B cell (primary cell): ENCODE results near the gene CNGA3. TPM values are rescaled to one million over a fixed set of nuclear protein-coding genes. Genes with fewer than 3 reads are reported as not detected.
A peak's percentile ranks its signal among the peaks of the same experiment; 100 is the strongest.

Experiments used
- ATAC-seq: fragments of 200-7000 bp; cut with Tn5 transposase; one replicate; pipeline ENCODE4 v1.10.0; 2021; ENCODE audit warnings: low read depth, mild to moderate bottlenecking, moderate number of reproducible peaks, moderate library complexity
- CTCF ChIA-PET: fragments of 350-600 bp; sonication (Branson Sonifier 250); formaldehyde crosslinking; loops from one replicate; lab custom pipeline; 2021; ENCODE audit warnings: antibody characterized with exemption, inconsistent platforms; lab: Charles Lee
- POLR2A ChIA-PET: fragments of 350-600 bp; sonication (Branson Sonifier 250); formaldehyde crosslinking; loops from one replicate; lab custom pipeline; 2021; ENCODE audit warnings: antibody characterized with exemption; lab: Charles Lee
- DNase-seq: peaks from one replicate; pipeline ENCODE4 v3.0.0; 2013
- H2AFZ ChIP-seq: 2 replicates; pipeline ENCODE4 v1.6.1; 2012; ENCODE audit warnings: mild to moderate bottlenecking, low read depth, low read length; ENCODE audit not compliant: insufficient read depth, poor library complexity, severe bottlenecking
- H3K27ac ChIP-seq, 2 donors: 1 replicate in 1 of 2; 2 replicates in 1 of 2; pipeline ENCODE4 v1.5.1; 2012 to 2013; ENCODE audit warnings: low read length in 2 of 2, mild to moderate bottlenecking in 2 of 2, moderate library complexity in 1 of 2
- H3K27me3 ChIP-seq, 4 experiments: fragments of 200-600 bp in 1 of 4; sonication (generic) in 1 of 4; replicated peaks in 1 of 4; 1 replicate in 2 of 4; 2 replicates in 2 of 4; pipeline versions ENCODE4 v1.6.1 to v1.7.0; 2013 to 2016; ENCODE audit warnings: low read length in 3 of 4, mild to moderate bottlenecking in 2 of 4, mixed read lengths in 1 of 4, moderate library complexity in 1 of 4; ENCODE audit not compliant: insufficient read depth in 4 of 4, control insufficient read depth in 3 of 4; ENCODE audit errors: control extremely low read depth in 1 of 4
- H3K36me3 ChIP-seq, 2 experiments: replicated peaks in 1 of 2; 1 replicate in 1 of 2; 2 replicates in 1 of 2; pipeline versions ENCODE4 v1.6.1 to v1.7.1; 2013; ENCODE audit warnings: low read length in 1 of 2; ENCODE audit not compliant: insufficient read depth in 2 of 2, control insufficient read depth in 1 of 2; ENCODE audit errors: control extremely low read depth in 1 of 2, extremely low read depth in 1 of 2
- H3K4me1 ChIP-seq, 2 donors: fragments of 200-600 bp in 1 of 2; sonication (generic) in 1 of 2; 1 replicate in 1 of 2; 2 replicates in 1 of 2; pipeline versions ENCODE4 v1.5.1 to v1.6.1; 2013 to 2017; ENCODE audit warnings: low read length in 2 of 2; ENCODE audit not compliant: control insufficient read depth in 2 of 2, insufficient read depth in 2 of 2
- H3K4me2 ChIP-seq: replicated peaks from 2 replicates; pipeline ENCODE3; 2012; ENCODE audit warnings: mild to moderate bottlenecking, low read depth, low read length; ENCODE audit not compliant: poor library complexity, severe bottlenecking
- H3K4me3 ChIP-seq, 5 experiments: fragments of 200-600 bp in 1 of 5; sonication (generic) in 1 of 5; 1 replicate in 3 of 5; 2 replicates in 2 of 5; pipeline versions ENCODE4 v1.5.1 to v1.7.0; 2011 to 2016; ENCODE audit warnings: low read length in 4 of 5, mild to moderate bottlenecking in 4 of 5, low read depth in 2 of 5, control low read depth in 1 of 5, moderate library complexity in 1 of 5; ENCODE audit not compliant: insufficient read depth in 1 of 5; ENCODE audit errors: control extremely low read depth in 1 of 5, extremely low read depth in 1 of 5
- H3K79me2 ChIP-seq: fragments of 200-600 bp; sonication (generic); one replicate; pipeline ENCODE4 v1.6.0; 2016; ENCODE audit warnings: low read length; ENCODE audit not compliant: control insufficient read depth, insufficient read depth
- H3K9ac ChIP-seq: fragments of 200-600 bp; sonication (generic); 2 replicates; pipeline ENCODE4 v1.6.1; 2017; ENCODE audit warnings: mild to moderate bottlenecking, low read length, moderate library complexity
- H3K9me3 ChIP-seq, 3 donors: one replicate each; pipeline versions ENCODE4 v1.6.1 to v1.7.1; 2013; ENCODE audit warnings: low read length in 2 of 3; ENCODE audit not compliant: control insufficient read depth in 2 of 3, insufficient read depth in 1 of 3; ENCODE audit errors: control extremely low read depth in 1 of 3
- H4K20me1 ChIP-seq: 2 replicates; pipeline ENCODE4 v1.6.0; 2012; ENCODE audit warnings: mild to moderate bottlenecking, low read length; ENCODE audit not compliant: insufficient read depth, control insufficient read depth, poor library complexity, severe bottlenecking
- H3K27ac Mint-ChIP-seq: one replicate; pipeline ENCODE4 v1.8.0; 2021; ENCODE audit warnings: mixed read lengths
- H3K27me3 Mint-ChIP-seq: one replicate; pipeline ENCODE4 v1.8.0; 2021; ENCODE audit warnings: mixed read lengths
- H3K4me1 Mint-ChIP-seq: one replicate; pipeline ENCODE4 v1.8.0; 2021; ENCODE audit warnings: mixed read lengths
- H3K4me3 Mint-ChIP-seq: one replicate; pipeline ENCODE4 v1.8.0; 2021; ENCODE audit warnings: mixed read lengths
- H3K9me3 Mint-ChIP-seq: one replicate; pipeline ENCODE4 v1.8.0; 2022; ENCODE audit warnings: mixed read lengths; ENCODE audit not compliant: insufficient read depth
- EZH2 ChIP-seq: IDR thresholded peaks from 2 replicates; pipeline ENCODE4 v1.6.1; 2012; ENCODE audit warnings: borderline replicate concordance, low read depth, mild to moderate bottlenecking, moderate library complexity, low read length; ENCODE audit not compliant: insufficient read depth, poor library complexity, severe bottlenecking
- WGBS: methylation state at CpG from one replicate; pipeline ENCODE4 v1.1.5; 2013; ENCODE audit warnings: missing lambda C conversion rate; ENCODE audit not compliant: insufficient coverage; 5-methylcytosine and 5-hydroxymethylcytosine counted together
- intact Hi-C: fragments of 100-400 bp; cut with micrococcal nuclease; formaldehyde crosslinking; loops from one replicate; pipeline ENCODE4 v1.10.0; 2022
- polyA plus RNA-seq: library from polyadenylated mRNA; depleted of rRNA; stranded (reverse); fragments of >200 nt; gene quantifications from 2 replicates; pipeline ENCODE4 v1.2.3, GENCODE V29; 2012
- total RNA-seq, 2 donors: library from RNA; stranded (reverse); fragments of 120-200 nt in 1 of 2; gene quantifications; 1 replicate in 1 of 2; 2 replicates in 1 of 2; pipeline versions ENCODE4 v1.2.3 to v1.2.4, GENCODE V29; 2013 to 2022
- TF ChIP-seq, protein P1 (sequence below): fragments of 200-600 bp; IDR thresholded peaks from one replicate; pipeline ENCODE4 v1.8.0; 2022; ENCODE audit warnings: antibody characterized with exemption, mild to moderate bottlenecking

CNGA3 gene
- total and polyA plus RNA-seq, 2 donors (not counting 1 experiment from before 2014, with no cell fraction given), result not detected

- Histone ChIP-seq H3K4me1 (peaks cover 13 to 16% of the 10 kb centered on the region in 2 donors), H4K20me1 (no peaks in the 10 kb centered on the region), H3K27ac (peak within 1 kb of the TSS in 1 of 2 donors; percentile 50), H3K4me3 (peak within 1 kb of the TSS; percentile 42 to 89 (median 71)), H3K9me3 (peaks cover 2 to 11% (median 7%) of the 10 kb centered on the region in 3 donors), H3K27me3 (no peaks in the 10 kb centered on the region), H3K36me3 (no peaks in the 10 kb centered on the region), H2AFZ (peak within 1 kb of the TSS; percentile 92), H3K4me2 (peak within 1 kb of the TSS; percentile 92), H3K79me2 (peaks cover 34% of the 10 kb centered on the region), H3K9ac (peak within 1 kb of the TSS; percentile 84)
- ChIA-PET CTCF (no interaction called here), POLR2A (no interaction called here)
- intact Hi-C loops, result loop anchor here (1.0 to 10.0 kb wide), 5 partner anchors 11 to 160 kb away; partner anchors contain the start of genes COA5 and UNC50
- H3K27me3 Mint-ChIP-seq, result no peaks in the 10 kb centered on the region
- TF ChIP-seq EZH2, result no peak
- TF ChIP-seq, protein P1, sequence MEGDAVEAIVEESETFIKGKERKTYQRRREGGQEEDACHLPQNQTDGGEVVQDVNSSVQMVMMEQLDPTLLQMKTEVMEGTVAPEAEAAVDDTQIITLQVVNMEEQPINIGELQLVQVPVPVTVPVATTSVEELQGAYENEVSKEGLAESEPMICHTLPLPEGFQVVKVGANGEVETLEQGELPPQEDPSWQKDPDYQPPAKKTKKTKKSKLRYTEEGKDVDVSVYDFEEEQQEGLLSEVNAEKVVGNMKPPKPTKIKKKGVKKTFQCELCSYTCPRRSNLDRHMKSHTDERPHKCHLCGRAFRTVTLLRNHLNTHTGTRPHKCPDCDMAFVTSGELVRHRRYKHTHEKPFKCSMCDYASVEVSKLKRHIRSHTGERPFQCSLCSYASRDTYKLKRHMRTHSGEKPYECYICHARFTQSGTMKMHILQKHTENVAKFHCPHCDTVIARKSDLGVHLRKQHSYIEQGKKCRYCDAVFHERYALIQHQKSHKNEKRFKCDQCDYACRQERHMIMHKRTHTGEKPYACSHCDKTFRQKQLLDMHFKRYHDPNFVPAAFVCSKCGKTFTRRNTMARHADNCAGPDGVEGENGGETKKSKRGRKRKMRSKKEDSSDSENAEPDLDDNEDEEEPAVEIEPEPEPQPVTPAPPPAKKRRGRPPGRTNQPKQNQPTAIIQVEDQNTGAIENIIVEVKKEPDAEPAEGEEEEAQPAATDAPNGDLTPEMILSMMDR, result peak; percentile 13
- peak within 1 kb of the TSS; percentile 95 for H3K4me3 Mint-ChIP-seq
- H3K4me1 Mint-ChIP-seq, result peaks cover 19% of the 10 kb centered on the region
- peak within 1 kb of the TSS; percentile 81 for H3K27ac Mint-ChIP-seq
- under 1% methylated on average over 75 of the region's 75 CpGs for WGBS
- DNase-seq (peak; percentile 89), ATAC-seq (peak; percentile 95)
- H3K9me3 Mint-ChIP-seq, result peaks cover 3% of the 10 kb centered on the region
Measured at GRCh38 chr2:98444436-98445176, 98.3 kb downstream of the CNGA3 start, which contains the start of gene INPP4A. TSS of gene INPP4A (plus strand) at chr2:98444858. CDS start at chr2:98520049, 75,191 bp downstream.
